HG02571 (cell line): ENCODE measurements around the gene F11.
"Not testable (repeated sequence)": the region's sequence is repeated elsewhere in the genome, so short reads cannot be mapped to it uniquely, and the experiment has no call there.

Experiments used
- ATAC-seq: cut with Tn5 transposase; IDR thresholded peaks from one replicate; pipeline ENCODE4 v1.9.1; 2021; ENCODE audit warnings: mild to moderate bottlenecking, moderate library complexity; ENCODE audit not compliant: unreplicated experiment

F11 gene

GRCh38 chr4:186265683-186266652 is at the start of gene F11:
Gene F11, plus strand, starts transcription at chr4:186266189. Its CDS starts 948 bp downstream, at chr4:186267137.
- no peak for ATAC-seq

GRCh38 chr4:186216465-186217024 is 49.4 kb upstream of the F11 start:
- ATAC-seq, result no peak

GRCh38 chr4:186217733-186218293 is 48.2 kb upstream of the F11 start:
- ATAC-seq, result no peak

GRCh38 chr4:186221624-186222023 is 44.4 kb upstream of the F11 start:
- ATAC-seq, result no peak

- no peak for ATAC-seq
Observed at GRCh38 chr4:186225848-186226247, 40.1 kb upstream of the F11 start.

GRCh38 chr4:186226521-186227189 is 39.3 kb upstream of the F11 start:
- no peak for ATAC-seq

- no peak for ATAC-seq
Observed at GRCh38 chr4:186227221-186227620, 38.8 kb upstream of the F11 start, which contains the start of gene KLKB1. Gene KLKB1, plus strand, starts transcription at chr4:186227507. Its CDS starts 689 bp downstream, at chr4:186228196.

GRCh38 chr4:186227744-186228513 is 38.1 kb upstream of the F11 start:
- ATAC-seq, result no peak

GRCh38 chr4:186228514-186228894 is 37.5 kb upstream of the F11 start:
- no peak for ATAC-seq

- ATAC-seq, result no peak
Observed at GRCh38 chr4:186234367-186234766, 31.6 kb upstream of the F11 start.

GRCh38 chr4:186236126-186236525 is 29.9 kb upstream of the F11 start:
- no peak for ATAC-seq

- ATAC-seq, result no peak
Observed at GRCh38 chr4:186240452-186240847, 25.5 kb upstream of the F11 start.

- no peak for ATAC-seq
Observed at GRCh38 chr4:186240848-186241491, 25.0 kb upstream of the F11 start.

- ATAC-seq, result no peak
Observed at GRCh38 chr4:186241616-186242015, 24.4 kb upstream of the F11 start.

GRCh38 chr4:186242031-186242430 is 24.0 kb upstream of the F11 start:
- not testable (repeated sequence) for ATAC-seq

GRCh38 chr4:186243331-186243730 is 22.7 kb upstream of the F11 start:
- ATAC-seq, result no peak

GRCh38 chr4:186244835-186245234 is 21.2 kb upstream of the F11 start:
- ATAC-seq, result no peak

- ATAC-seq, result not testable (repeated sequence)
Observed at GRCh38 chr4:186247062-186247752, 18.8 kb upstream of the F11 start.

- ATAC-seq, result no peak
Observed at GRCh38 chr4:186248643-186249042, 17.3 kb upstream of the F11 start.
